NCI-H2227 treated with DMSO at 0.1 percent for 48 hours (cell line): ENCODE measurements around the gene NCOA3.

Experiments
- DNase-seq: peaks from one replicate; lab custom pipeline; 2025; lab: John Stamatoyannopoulos, UW

The NCOA3 gene

DNA sequence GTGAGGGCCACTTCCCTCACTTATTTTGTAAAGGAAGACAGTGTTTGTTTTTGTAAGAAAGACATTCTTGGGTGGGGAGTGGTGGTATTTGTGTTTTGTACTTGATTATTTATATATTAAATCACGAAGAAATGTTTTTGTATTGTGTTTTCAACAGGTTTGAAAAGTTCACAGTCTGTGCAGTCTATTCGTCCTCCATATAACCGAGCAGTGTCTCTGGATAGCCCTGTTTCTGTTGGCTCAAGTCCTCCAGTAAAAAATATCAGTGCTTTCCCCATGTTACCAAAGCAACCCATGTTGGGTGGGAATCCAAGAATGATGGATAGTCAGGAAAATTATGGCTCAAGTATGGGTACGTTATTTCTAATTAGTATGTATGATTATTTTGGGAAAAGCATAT, 137.2 kb downstream of the NCOA3 start:
- DNase-seq = no peak

- no peak for DNase-seq
These were observed 140.4 kb downstream of the NCOA3 start for GRCh38 chr20:47642118-47642517.

GRCh38 chr20:47642624-47643023, 140.9 kb downstream of the NCOA3 start:
- no peak for DNase-seq

DNA sequence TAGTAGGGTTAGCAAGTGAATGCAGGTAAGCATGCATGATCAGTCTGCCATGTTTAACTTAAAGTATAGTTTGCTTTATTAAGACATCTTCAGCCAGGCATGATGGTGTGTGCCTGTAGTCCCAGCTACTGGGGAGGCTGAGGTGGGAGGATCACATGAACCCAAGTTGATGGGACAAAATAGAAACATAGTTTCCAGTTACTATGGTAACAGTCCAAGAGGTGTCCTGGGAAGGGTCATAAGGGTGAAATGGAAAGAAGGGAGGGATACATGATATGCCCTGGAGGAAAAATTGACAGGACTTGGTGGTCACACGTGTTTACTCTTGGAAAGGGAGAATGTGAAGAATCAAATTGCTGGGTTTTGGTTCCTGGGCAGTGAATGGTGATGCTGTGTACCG, 143.9 kb downstream of the NCOA3 start:
- no peak for DNase-seq

DNA sequence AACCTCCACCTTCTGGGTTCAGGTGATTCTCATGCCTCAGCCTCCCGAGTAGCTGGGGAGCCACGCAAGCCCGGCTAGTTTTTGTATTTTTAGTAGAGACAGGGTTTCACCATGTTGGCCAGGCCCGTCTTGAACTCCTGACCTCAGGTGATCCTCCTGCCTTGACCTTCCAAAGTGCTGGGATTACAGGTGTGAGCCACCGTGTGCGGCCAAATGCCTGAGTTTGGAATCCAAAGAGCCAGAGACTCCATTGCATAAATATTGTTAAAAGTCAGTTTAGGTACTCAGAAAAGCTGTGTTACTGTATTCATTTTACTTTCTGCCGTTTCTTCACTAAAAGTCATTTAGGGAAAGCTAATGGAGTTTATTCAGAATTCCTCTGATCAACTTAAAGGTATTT, 146.3 kb downstream of the NCOA3 start:
- no peak for DNase-seq

DNA sequence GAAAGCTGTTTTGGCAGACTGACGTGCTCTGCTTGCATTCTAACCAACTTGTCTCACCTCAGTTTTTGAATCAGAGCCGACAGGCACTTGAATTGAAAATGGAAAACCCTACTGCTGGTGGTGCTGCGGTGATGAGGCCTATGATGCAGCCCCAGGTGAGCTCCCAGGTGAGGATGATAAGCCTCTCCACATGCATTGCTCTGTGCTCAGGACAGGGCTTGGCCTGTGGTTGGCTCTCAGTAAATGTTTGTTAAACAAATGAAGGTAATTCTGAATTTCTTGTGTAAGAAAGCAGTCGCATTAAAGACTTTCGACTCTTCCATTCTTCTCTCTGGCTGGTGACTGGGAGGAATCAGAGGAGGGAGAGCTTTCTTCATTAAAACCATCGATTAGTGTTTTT, 147.3 kb downstream of the NCOA3 start:
- DNase-seq = no peak

- no peak for DNase-seq
These were observed 150.6 kb downstream of the NCOA3 start for GRCh38 chr20:47652301-47652700.

DNA sequence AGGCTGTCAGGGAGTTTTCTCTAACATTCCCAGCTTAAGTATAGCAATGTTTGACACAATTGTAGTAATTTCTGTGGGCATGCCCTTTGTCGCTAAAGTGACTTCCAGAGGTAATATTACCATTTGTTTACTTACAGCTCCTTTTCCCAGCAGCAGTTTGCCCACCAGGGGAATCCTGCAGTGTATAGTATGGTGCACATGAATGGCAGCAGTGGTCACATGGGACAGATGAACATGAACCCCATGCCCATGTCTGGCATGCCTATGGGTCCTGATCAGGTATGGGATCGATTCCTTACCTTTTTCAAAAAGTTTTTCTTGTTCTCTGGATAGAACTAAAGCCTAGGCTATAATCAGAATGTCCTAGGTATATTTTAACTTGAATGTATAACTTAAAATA, 151.1 kb downstream of the NCOA3 start:
- no peak for DNase-seq

DNA sequence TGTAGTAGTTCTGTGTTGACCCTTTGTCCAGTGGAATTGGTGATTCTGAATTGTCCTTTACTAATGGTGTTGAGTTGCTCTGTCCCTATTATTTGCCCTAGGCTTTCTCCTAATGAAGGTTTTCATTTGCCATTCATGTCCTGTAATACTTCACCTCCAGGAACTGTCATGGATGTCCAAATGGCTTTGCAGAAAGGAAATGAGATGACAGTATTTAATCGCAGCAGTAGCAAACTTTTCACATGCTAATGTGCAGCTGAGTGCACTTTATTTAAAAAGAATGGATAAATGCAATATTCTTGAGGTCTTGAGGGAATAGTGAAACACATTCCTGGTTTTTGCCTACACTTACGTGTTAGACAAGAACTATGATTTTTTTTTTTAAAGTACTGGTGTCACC, 152.2 kb downstream of the NCOA3 start:
- no peak for DNase-seq

- DNase-seq = no peak
These were observed 152.7 kb downstream of the NCOA3 start for GRCh38 chr20:47654370-47654769.

DNA sequence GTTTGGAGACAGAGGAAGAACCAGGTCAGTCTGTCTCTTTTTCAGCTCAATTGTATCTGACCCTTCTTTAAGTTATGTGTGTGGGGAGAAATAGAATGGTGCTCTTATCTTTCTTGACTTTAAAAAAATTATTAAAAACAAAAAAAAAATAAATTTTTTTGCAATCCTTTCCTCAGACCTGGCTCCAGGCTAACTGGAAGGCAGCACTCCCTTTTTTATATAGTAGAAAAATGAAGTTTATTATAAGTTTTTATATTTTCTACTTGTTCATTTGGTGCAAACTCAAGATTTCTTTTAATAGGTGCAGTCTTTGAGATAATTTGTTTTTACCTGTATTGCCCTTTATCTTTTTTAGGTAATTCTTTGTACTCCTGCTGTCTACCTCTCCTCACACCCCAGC, 153.9 kb downstream of the NCOA3 start:
- DNase-seq = no peak

- no peak for DNase-seq
These were observed 154.6 kb downstream of the NCOA3 start for GRCh38 chr20:47656318-47656717.

- no peak for DNase-seq
These were observed 158.4 kb downstream of the NCOA3 start for GRCh38 chr20:47659904-47660601.

- DNase-seq = no peak
These were observed 158.9 kb downstream of the NCOA3 start for GRCh38 chr20:47660602-47660905.

DNA sequence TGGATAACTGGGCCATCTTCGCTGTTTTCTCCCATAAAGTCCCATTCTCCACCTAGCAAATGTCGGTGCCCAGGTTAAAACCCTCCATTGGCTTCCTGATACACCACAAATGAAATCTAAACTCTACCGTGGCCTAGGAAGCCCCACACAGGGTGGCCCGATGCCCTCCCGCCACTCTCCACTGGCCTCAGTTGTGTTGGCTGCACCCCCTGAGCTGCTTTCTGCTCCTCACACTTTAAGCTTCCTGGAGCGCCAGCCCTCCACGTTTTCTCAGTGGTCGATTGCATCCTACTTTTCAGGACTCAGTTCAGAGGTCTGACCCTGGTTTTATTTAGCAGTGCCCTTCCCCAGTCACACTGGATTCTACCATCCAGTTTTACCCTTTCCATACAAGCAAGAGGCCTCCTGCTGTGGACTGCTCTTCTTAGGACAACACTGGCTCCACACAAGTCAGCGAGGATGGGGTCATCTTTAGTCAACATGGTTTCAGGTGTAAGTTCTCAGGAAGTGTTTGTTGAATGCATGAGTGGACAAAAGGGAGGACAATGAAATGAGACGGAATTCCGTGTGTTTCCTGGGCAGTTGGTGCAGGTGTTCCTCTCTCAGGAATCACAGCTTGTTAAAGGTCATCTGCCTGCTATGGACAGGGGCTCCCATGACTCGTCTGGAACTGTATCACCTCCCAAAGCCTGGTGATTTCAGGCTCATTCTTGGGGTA, 159.5 kb downstream of the NCOA3 start:
- DNase-seq = no peak

- no peak for DNase-seq
These were observed 160.0 kb downstream of the NCOA3 start for GRCh38 chr20:47661714-47662113.

GRCh38 chr20:47662483-47663353, 161.0 kb downstream of the NCOA3 start:
- DNase-seq = no peak

GRCh38 chr20:47663354-47664067, 161.8 kb downstream of the NCOA3 start:
- DNase-seq = peak; percentile 61

- no peak for DNase-seq
These were observed 162.4 kb downstream of the NCOA3 start for GRCh38 chr20:47664068-47664437.

DNA sequence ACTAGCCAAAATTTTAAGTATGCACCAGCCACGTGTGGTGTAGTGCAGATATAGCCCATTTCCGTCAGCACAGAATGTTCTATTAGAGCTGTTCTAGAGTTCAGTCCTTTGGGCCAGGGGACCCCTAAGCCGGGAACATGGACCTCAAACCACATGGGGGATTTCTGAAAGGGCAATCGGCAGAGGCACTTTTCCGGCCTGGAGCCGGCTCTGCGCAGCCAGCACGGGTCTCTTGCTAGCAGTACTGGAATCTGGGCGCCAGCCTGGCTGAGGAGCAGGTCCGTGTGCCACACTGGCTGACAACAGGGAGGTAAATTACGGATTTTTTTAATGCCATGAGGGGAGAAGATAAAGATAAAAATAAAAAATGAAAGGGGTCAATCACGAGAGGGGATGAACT, 163.1 kb downstream of the NCOA3 start:
- no peak for DNase-seq

GRCh38 chr20:47665221-47665991, 163.7 kb downstream of the NCOA3 start:
- no peak for DNase-seq

DNA sequence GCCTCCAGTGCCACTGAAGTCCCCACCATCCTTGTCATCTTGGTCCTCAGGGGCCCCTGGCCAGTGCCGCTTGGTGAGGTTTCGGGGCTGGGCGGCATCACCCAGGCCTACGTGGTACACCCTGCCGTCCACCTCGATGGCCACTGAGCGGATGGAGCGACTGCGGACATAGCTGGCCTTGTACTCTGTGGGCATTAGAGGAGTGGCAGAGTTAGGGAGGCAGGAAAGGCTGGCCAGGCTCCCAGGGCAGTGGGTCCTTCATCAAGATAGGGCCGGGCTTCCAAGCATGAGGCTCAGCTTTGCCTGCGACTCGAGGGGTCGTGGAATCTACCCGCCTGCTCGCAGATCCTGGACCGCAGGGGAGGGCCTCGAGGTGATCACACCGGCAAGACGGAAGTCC, 164.6 kb downstream of the NCOA3 start:
- no peak for DNase-seq
